HepG2 (cell line): Measurements from ENCODE around the gene CYSRT1. TPM values are rescaled to one million over a fixed set of nuclear protein-coding genes. Genes with fewer than 3 reads are reported as not detected.

ENCODE experiments used
- ATAC-seq: fragments of 200-7000 bp; cut with Tn5 transposase; 3 replicates; pipeline ENCODE4 v1.9.1; 2020; ENCODE audit warnings: mild to moderate bottlenecking, moderate library complexity
- BruUV-seq: library from RNA; stranded (reverse); fragments of 400-500 nt; replicated peaks from 2 replicates; lab custom pipeline; 2021; lab: Mats Ljungman, UMichigan
- CTCF ChIA-PET: fragments of 300-600 bp; formaldehyde crosslinking; extraction: SDS; loops from one replicate; lab custom pipeline; 2021; ENCODE audit warnings: low total read pairs, inconsistent platforms, low intra/inter-chr PET ratio; lab: Yijun Ruan, JAX
- POLR2A ChIA-PET: fragments of 350-600 bp; sonication (Branson Sonifier 250); formaldehyde crosslinking; loops from one replicate; lab custom pipeline; 2020; ENCODE audit warnings: antibody characterized with exemption, inconsistent platforms; lab: Yijun Ruan, JAX
- DNase-seq: peaks from one replicate; pipeline ENCODE4 v3.0.0-alpha.2; 2015; ENCODE audit warnings: low spot score
- FAIRE-seq: peaks from 3 replicates; lab custom pipeline; 2011; peaks lifted over from hg19 to GRCh38; lab: Jason Lieb, UNC
- H2AFZ ChIP-seq: one replicate; pipeline ENCODE4 v1.6.1; 2011; ENCODE audit warnings: low read length, inconsistent platforms
- H3K27ac ChIP-seq: fragments of 300-600 bp; 3 replicates; pipeline ENCODE4 v1.8.0; 2011; ENCODE audit warnings: mixed run types, mild to moderate bottlenecking, mixed read lengths, low read length, inconsistent platforms; ENCODE audit not compliant: insufficient read depth; ENCODE audit errors: extremely low read length
- H3K27me3 ChIP-seq, 2 experiments: fragments of 200-600 bp in 1 of 2; 2 replicates in 1 of 2; 3 replicates in 1 of 2; pipeline versions ENCODE4 v1.6.0 to v1.8.0; 2011; ENCODE audit warnings: low read length in 2 of 2, mild to moderate bottlenecking in 2 of 2, moderate library complexity in 2 of 2, inconsistent platforms in 1 of 2; ENCODE audit not compliant: insufficient read depth in 2 of 2, control insufficient read depth in 1 of 2
- H3K36me3 ChIP-seq, 2 experiments: fragments of 200-600 bp in 1 of 2; replicated peaks in 1 of 2; 2 replicates in 1 of 2; 3 replicates in 1 of 2; pipeline versions ENCODE4 v1.5.1 to v1.8.0; 2011; ENCODE audit warnings: low read length in 2 of 2, inconsistent platforms in 1 of 2; ENCODE audit not compliant: insufficient read depth in 2 of 2, control insufficient read depth in 1 of 2
- H3K4me1 ChIP-seq: 2 replicates; pipeline ENCODE4 v1.5.1; 2012; ENCODE audit warnings: low read length, inconsistent platforms; ENCODE audit not compliant: insufficient read depth
- H3K4me2 ChIP-seq: 2 replicates; pipeline ENCODE4 v1.6.0; 2011; ENCODE audit warnings: low read depth, low read length, inconsistent platforms
- H3K4me3 ChIP-seq, 3 experiments: fragments of 200-600 bp in 1 of 3; sonication (generic), shearing (Covaris generic) in 1 of 3; replicated peaks in 1 of 3; 2 replicates each; pipeline ENCODE4 v1.5.1; 2011 to 2016; ENCODE audit warnings: low read length in 3 of 3, inconsistent platforms in 2 of 3, low read depth in 2 of 3, mild to moderate bottlenecking in 2 of 3, control low read depth in 1 of 3, mixed read lengths in 1 of 3; ENCODE audit not compliant: insufficient read depth in 1 of 3
- H3K79me2 ChIP-seq: one replicate; pipeline ENCODE4 v1.6.1; 2011; ENCODE audit warnings: low read length, inconsistent platforms; ENCODE audit not compliant: insufficient read depth
- H3K9ac ChIP-seq: 2 replicates; pipeline ENCODE4 v1.6.0; 2011; ENCODE audit warnings: mild to moderate bottlenecking, low read depth, low read length, inconsistent platforms; ENCODE audit not compliant: insufficient read depth
- H3K9me3 ChIP-seq: 2 replicates; pipeline ENCODE4 v1.5.1; 2012; ENCODE audit warnings: mild to moderate bottlenecking, low read length
- H4K20me1 ChIP-seq: 2 replicates; pipeline ENCODE4 v1.6.0; 2011; ENCODE audit warnings: inconsistent platforms, mild to moderate bottlenecking, low read length, moderate library complexity; ENCODE audit not compliant: insufficient read depth
- AGO2 ChIP-seq: fragments of 200-400 bp; formaldehyde crosslinking; optimal IDR thresholded peaks from 2 replicates; pipeline ENCODE3; 2017; ENCODE audit warnings: mild to moderate bottlenecking, low read depth, low read length, moderate library complexity
- AKAP8 ChIP-seq: sonication (generic); formaldehyde crosslinking; IDR thresholded peaks from 2 replicates; pipeline ENCODE4 v1.5.1; 2020; ENCODE audit warnings: mild to moderate bottlenecking, missing genetic modification reagents
- DNMT3B ChIP-seq: conservative IDR thresholded peaks from 2 replicates; pipeline ENCODE4 v1.6.1; 2016; ENCODE audit warnings: missing biosample characterization, control low read depth
- GABPB1 ChIP-seq: IDR thresholded peaks from 2 replicates; pipeline ENCODE4 v1.6.1; 2016; ENCODE audit warnings: mild to moderate bottlenecking, missing genetic modification reagents, moderate library complexity, missing compliant biosample characterization
- MTA1 ChIP-seq: sonication (generic); formaldehyde crosslinking; IDR thresholded peaks from 2 replicates; pipeline ENCODE4 v1.4.0; 2020; ENCODE audit warnings: missing genetic modification reagents, mild to moderate bottlenecking, borderline replicate concordance
- PHF8 ChIP-seq: sonication (generic); formaldehyde crosslinking; IDR thresholded peaks from 2 replicates; pipeline ENCODE4 v1.5.0; 2020; ENCODE audit warnings: missing genetic modification reagents
- ZNF256 ChIP-seq: sonication (generic); formaldehyde crosslinking; conservative IDR thresholded peaks from 2 replicates; pipeline ENCODE4 v1.4.0; 2020; ENCODE audit warnings: missing genetic modification reagents
- ZNF788 ChIP-seq: sonication (generic); formaldehyde crosslinking; IDR thresholded peaks from 2 replicates; pipeline ENCODE4 v1.5.0; 2020; ENCODE audit warnings: mild to moderate bottlenecking, missing genetic modification reagents, borderline replicate concordance
- ZSCAN31 ChIP-seq: sonication (generic); formaldehyde crosslinking; IDR thresholded peaks from 2 replicates; pipeline ENCODE4 v1.5.0; 2020; ENCODE audit warnings: low read depth, mild to moderate bottlenecking, missing genetic modification reagents
- WGBS: methylation state at CpG from one replicate; pipeline ENCODE4 v1.1.6; 2017; ENCODE audit warnings: low lambda C conversion rate; 5-methylcytosine and 5-hydroxymethylcytosine counted together
- in situ Hi-C: cut with HindIII; loops from 2 replicates; pipeline ENCODE4 v1.10.0; 2017; ENCODE audit warnings: low pct_unique_long_range_greater_than_20kb; ENCODE audit not compliant: extremely low pct_ligation_motif_present
- intact Hi-C: fragments of 100-400 bp; cut with micrococcal nuclease; formaldehyde crosslinking; loops from one replicate; pipeline ENCODE4 v1.10.0; 2022; ENCODE audit not compliant: unreplicated experiment
- polyA plus RNA-seq, 8 experiments: library from polyadenylated mRNA; depleted of rRNA in 3 of 8; stranded (reverse) in 7 of 8; unstranded in 1 of 8; fragments of >200 nt; fragmentation: Illumina TruSeq in 4 of 8; extraction: Trizol in 4 of 8; gene quantifications; 2 replicates each; pipeline versions ENCODE4 v1.2.1 to v1.2.3, GENCODE V29; 2011 to 2016; ENCODE audit warnings: low read depth in 4 of 8, missing spikeins in 1 of 8, mixed read lengths in 1 of 8; ENCODE audit not compliant: insufficient read depth in 1 of 8
- total RNA-seq, 5 experiments: library from RNA; depleted of rRNA; stranded (reverse); fragments of >200 nt; fragmentation: Illumina TruSeq; extraction: Trizol; gene quantifications; 2 replicates each; pipeline ENCODE4 v1.2.3, GENCODE V29; 2016; ENCODE audit warnings: low read depth in 1 of 5
- TF ChIP-seq, protein P1 (sequence below): IDR thresholded peaks from 2 replicates; pipeline ENCODE4 v1.6.1; 2018; ENCODE audit warnings: missing genetic modification reagents
- TF ChIP-seq, protein P2 (sequence below): sonication (generic); formaldehyde crosslinking; IDR thresholded peaks from 2 replicates; pipeline ENCODE4 v1.4.0; 2020; ENCODE audit warnings: missing genetic modification reagents, borderline replicate concordance
- TF ChIP-seq, protein P3 (sequence below): sonication (generic); formaldehyde crosslinking; IDR thresholded peaks from 2 replicates; pipeline ENCODE4 v1.4.0; 2020; ENCODE audit warnings: missing genetic modification reagents
- TF ChIP-seq, protein P4 (sequence below): sonication (generic); formaldehyde crosslinking; IDR thresholded peaks from 2 replicates; pipeline ENCODE4 v1.4.0; 2020; ENCODE audit warnings: missing genetic modification reagents, mild to moderate bottlenecking, borderline replicate concordance

CYSRT1 gene
- total and polyA plus RNA-seq, 2 of the 13 experiments (the other 11 are each of a cell fraction or from before 2014, with no cell fraction given), result 1.5 to 2.1 TPM

DNA sequence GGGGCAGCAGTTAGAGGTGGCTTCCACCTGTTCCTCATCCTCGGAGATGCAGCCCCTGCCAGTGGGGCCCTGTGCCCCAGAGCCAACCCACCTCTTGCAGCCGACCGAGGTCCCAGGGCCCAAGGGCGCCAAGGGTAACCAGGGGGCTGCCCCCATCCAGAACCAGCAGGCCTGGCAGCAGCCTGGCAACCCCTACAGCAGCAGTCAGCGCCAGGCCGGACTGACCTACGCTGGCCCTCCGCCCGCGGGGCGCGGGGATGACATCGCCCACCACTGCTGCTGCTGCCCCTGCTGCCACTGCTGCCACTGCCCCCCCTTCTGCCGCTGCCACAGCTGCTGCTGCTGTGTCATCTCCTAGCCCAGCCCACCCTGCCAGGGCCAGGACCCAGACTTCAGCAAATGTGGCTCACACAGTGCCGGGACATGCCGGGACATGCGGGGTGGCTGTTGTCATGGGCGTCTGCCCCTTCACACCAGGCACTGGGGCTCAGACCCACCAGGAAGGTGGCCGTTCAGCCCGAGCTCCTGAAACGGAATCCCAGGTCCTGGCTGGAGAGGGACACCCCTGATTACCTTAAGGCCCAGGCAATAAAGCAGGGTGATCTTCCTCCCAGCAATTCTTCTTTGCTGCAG is 841 bp downstream of the CYSRT1 start:
- in situ Hi-C loops, result loop anchor here (5.0 kb wide), 2 partner anchors 39 to 114 kb away; partner anchors contain the start of genes ANAPC2, DPP7 and SSNA1
- FAIRE-seq, result no peak
- Histone ChIP-seq H3K9me3 (no peaks in the 10 kb centered on the region), H3K4me1 (peaks cover 74% of the 10 kb centered on the region), H3K4me3 (peak overlapping the region in 2 of 3 experiments; percentile 18 to 53; a peak in 4 of 6 replicates), H3K9ac (peak overlapping the region; percentile 31; the same call in 1 of the 2 replicates), H2AFZ (no peak overlapping the region), H3K27ac (no peak overlapping the region), H4K20me1 (no peaks in the 10 kb centered on the region), H3K27me3 (no peaks in the 10 kb centered on the region; a peak in 1 of 5 replicates), H3K79me2 (no peaks in the 10 kb centered on the region), H3K36me3 (no peaks in the 10 kb centered on the region), H3K4me2 (peak overlapping the region; percentile 66)
- BruUV-seq, result no TSS peak
- ATAC-seq, result no peak
- WGBS, result 70% methylated on average over 11 of the region's 21 CpGs
- intact Hi-C loops, result loop anchor here (2.0 kb wide), 2 partner anchors 37 to 105 kb away; partner anchors contain the start of genes ANAPC2 and SSNA1
- no peak for DNase-seq
- CTCF ChIA-PET, result no interaction called here
- POLR2A ChIA-PET, result interaction anchor here (0.8 to 13.4 kb wide), 7 partner anchors 9 to 95 kb away, joined by 3 to 225 read pairs (median 5); partner anchors contain the start of genes ANAPC2, NDOR1, SSNA1 and TMEM203
- TF ChIP-seq DNMT3B (no peak), MTA1 (CRISPR knock-in tag) (no peak), GABPB1 (CRISPR knock-in tag) (peak; percentile 10; the same call in 1 of the 2 replicates), ZSCAN31 (CRISPR knock-in tag) (peak; percentile 39; the same call in 1 of the 2 replicates), PHF8 (CRISPR knock-in tag) (peak; percentile 2; the same call in 1 of the 2 replicates), ZNF256 (no peak), AGO2 (peak; percentile 46), ZNF788 (no peak), AKAP8 (CRISPR knock-in tag) (no peak)
- TF ChIP-seq, protein P1, sequence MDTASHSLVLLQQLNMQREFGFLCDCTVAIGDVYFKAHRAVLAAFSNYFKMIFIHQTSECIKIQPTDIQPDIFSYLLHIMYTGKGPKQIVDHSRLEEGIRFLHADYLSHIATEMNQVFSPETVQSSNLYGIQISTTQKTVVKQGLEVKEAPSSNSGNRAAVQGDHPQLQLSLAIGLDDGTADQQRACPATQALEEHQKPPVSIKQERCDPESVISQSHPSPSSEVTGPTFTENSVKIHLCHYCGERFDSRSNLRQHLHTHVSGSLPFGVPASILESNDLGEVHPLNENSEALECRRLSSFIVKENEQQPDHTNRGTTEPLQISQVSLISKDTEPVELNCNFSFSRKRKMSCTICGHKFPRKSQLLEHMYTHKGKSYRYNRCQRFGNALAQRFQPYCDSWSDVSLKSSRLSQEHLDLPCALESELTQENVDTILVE (CRISPR knock-in tag), result no peak
- TF ChIP-seq, protein P2, sequence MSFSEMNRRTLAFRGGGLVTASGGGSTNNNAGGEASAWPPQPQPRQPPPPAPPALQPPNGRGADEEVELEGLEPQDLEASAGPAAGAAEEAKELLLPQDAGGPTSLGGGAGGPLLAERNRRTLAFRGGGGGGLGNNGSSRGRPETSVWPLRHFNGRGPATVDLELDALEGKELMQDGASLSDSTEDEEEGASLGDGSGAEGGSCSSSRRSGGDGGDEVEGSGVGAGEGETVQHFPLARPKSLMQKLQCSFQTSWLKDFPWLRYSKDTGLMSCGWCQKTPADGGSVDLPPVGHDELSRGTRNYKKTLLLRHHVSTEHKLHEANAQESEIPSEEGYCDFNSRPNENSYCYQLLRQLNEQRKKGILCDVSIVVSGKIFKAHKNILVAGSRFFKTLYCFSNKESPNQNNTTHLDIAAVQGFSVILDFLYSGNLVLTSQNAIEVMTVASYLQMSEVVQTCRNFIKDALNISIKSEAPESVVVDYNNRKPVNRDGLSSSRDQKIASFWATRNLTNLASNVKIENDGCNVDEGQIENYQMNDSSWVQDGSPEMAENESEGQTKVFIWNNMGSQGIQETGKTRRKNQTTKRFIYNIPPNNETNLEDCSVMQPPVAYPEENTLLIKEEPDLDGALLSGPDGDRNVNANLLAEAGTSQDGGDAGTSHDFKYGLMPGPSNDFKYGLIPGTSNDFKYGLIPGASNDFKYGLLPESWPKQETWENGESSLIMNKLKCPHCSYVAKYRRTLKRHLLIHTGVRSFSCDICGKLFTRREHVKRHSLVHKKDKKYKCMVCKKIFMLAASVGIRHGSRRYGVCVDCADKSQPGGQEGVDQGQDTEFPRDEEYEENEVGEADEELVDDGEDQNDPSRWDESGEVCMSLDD (CRISPR knock-in tag), result no peak
- TF ChIP-seq, protein P3, sequence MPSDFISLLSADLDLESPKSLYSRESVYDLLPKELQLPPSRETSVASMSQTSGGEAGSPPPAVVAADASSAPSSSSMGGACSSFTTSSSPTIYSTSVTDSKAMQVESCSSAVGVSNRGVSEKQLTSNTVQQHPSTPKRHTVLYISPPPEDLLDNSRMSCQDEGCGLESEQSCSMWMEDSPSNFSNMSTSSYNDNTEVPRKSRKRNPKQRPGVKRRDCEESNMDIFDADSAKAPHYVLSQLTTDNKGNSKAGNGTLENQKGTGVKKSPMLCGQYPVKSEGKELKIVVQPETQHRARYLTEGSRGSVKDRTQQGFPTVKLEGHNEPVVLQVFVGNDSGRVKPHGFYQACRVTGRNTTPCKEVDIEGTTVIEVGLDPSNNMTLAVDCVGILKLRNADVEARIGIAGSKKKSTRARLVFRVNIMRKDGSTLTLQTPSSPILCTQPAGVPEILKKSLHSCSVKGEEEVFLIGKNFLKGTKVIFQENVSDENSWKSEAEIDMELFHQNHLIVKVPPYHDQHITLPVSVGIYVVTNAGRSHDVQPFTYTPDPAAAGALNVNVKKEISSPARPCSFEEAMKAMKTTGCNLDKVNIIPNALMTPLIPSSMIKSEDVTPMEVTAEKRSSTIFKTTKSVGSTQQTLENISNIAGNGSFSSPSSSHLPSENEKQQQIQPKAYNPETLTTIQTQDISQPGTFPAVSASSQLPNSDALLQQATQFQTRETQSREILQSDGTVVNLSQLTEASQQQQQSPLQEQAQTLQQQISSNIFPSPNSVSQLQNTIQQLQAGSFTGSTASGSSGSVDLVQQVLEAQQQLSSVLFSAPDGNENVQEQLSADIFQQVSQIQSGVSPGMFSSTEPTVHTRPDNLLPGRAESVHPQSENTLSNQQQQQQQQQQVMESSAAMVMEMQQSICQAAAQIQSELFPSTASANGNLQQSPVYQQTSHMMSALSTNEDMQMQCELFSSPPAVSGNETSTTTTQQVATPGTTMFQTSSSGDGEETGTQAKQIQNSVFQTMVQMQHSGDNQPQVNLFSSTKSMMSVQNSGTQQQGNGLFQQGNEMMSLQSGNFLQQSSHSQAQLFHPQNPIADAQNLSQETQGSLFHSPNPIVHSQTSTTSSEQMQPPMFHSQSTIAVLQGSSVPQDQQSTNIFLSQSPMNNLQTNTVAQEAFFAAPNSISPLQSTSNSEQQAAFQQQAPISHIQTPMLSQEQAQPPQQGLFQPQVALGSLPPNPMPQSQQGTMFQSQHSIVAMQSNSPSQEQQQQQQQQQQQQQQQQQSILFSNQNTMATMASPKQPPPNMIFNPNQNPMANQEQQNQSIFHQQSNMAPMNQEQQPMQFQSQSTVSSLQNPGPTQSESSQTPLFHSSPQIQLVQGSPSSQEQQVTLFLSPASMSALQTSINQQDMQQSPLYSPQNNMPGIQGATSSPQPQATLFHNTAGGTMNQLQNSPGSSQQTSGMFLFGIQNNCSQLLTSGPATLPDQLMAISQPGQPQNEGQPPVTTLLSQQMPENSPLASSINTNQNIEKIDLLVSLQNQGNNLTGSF (CRISPR knock-in tag), result no peak
- TF ChIP-seq, protein P4, sequence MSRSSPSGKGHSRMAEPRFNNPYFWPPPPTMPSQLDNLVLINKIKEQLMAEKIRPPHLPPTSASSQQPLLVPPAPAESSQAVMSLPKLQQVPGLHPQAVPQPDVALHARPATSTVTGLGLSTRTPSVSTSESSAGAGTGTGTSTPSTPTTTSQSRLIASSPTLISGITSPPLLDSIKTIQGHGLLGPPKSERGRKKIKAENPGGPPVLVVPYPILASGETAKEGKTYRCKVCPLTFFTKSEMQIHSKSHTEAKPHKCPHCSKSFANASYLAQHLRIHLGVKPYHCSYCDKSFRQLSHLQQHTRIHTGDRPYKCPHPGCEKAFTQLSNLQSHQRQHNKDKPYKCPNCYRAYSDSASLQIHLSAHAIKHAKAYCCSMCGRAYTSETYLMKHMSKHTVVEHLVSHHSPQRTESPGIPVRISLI (CRISPR knock-in tag), result no peak
